HG03558 (cell line): ENCODE measurements around the gene ABCC8.

Experiments
- ATAC-seq: cut with Tn5 transposase; IDR thresholded peaks from one replicate; pipeline ENCODE4 v1.9.1; 2021; ENCODE audit warnings: moderate number of reproducible peaks; ENCODE audit not compliant: unreplicated experiment; ENCODE audit errors: extremely low read depth

Gene ABCC8

DNA sequence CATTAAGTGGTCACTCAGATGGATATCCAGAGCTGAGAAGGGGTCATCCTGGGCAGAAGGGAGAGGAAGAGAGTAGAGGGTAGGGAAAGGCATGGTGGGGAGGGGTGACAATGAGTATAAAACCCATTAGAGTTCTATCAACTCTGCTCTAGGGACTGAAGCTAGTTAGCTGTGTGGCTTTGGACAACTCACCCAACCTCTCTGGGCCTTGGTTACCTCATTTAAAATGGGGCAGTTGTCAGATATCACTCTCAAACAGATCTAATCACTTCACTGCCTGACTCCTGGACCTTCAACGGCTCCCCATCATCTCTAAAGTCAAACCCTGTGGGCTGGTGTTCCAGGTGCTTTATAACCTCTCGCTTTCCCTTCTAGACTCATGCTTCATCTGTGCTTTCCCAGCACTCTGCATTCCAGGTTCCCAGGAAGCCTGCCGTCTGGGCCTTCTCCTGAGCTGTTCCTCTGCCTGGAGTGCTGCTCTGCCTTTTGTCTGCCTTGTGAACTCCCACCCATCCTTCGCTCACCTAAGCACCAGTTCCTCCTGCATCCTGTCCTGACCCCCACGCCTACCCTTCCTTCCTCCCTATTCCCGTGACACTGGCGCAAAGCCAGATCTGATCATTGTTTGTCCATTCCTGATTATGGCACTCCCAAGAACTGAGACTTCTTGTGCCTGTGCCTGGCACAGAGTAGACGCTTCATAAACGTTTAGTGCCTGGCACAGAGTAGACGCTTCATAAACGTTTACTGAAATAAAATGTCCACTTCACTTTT is 65.9 kb downstream of the ABCC8 start:
- ATAC-seq, result no peak

- ATAC-seq, result no peak
These were observed 68.0 kb downstream of the ABCC8 start for GRCh38 chr11:17408641-17409040.

GRCh38 chr11:17408026-17408425 is 68.6 kb downstream of the ABCC8 start:
- no peak for ATAC-seq

DNA sequence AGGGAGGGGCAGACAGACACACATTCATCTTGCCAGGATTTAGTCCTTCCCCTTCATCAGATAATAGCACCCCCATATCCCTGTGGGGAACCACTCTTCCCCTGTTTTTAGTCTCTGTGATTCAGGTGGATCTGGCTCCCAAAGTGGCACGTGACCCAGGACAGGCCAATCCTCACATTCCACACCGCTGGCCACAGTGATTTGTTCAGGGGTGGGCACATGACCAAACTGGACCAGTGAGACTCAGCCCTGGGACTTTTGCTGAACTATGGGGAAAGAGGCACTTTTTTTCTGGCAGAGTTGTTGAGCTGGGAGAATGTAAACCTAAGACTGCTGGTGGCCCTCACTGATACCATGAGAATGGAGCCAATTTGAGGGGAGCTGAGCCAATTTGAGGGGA is 69.1 kb downstream of the ABCC8 start:
- ATAC-seq, result no peak

DNA sequence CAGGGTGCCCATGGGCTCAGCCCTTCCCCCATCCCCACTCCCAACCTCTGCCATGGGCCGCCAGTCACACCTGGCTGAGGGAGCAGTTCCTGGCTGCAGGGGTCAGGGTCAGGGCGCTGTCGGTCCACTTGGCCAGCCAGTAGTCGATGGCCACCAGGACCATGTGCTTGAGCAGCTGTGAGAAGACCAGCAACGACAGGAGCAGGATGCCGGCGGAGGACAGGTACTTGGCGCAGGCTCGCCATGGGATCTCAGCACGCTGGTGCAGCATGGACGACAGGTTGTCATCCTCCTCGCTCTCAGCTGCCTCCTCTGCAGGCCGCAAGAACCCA is 69.9 kb downstream of the ABCC8 start:
- no peak for ATAC-seq

GRCh38 chr11:17406082-17406817 is 70.4 kb downstream of the ABCC8 start:
- ATAC-seq, result no peak

DNA sequence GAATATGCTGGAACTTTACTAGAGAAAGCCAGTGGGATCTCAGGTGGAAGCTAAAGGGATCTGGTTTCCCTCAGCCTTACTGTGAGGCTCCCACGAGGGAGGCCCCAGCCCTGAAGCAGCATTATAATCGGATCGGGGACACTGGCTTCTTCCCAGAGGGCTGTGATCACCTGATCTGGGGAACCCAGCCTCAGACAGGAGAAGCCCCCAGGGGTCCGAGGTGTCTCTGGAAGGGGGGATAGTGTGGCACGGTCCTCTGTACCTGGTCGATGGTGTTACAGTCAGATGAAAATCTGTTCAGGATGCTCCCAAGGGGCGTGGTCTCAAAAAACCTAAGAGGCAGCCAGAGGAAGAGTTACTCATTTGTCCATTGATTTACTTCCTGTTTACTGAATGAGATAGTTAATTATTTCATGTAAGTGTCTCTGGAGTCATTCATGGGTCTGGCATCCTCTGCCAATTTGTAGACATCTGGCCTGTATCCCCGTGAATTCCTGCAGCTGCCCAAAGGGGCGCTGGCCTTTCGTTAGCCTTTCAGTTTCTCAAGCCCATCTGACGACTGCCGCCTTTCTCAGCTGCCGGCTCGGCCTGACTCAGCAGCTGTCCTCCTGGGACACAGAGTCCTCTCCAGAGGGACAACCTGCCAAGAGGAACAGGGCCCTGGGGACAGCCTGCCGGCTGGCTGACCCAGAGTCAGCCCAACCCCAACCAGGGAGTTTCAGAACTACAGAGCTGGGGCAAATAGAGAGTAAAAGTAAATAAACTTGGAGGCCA is 71.2 kb downstream of the ABCC8 start:
- no peak for ATAC-seq

DNA sequence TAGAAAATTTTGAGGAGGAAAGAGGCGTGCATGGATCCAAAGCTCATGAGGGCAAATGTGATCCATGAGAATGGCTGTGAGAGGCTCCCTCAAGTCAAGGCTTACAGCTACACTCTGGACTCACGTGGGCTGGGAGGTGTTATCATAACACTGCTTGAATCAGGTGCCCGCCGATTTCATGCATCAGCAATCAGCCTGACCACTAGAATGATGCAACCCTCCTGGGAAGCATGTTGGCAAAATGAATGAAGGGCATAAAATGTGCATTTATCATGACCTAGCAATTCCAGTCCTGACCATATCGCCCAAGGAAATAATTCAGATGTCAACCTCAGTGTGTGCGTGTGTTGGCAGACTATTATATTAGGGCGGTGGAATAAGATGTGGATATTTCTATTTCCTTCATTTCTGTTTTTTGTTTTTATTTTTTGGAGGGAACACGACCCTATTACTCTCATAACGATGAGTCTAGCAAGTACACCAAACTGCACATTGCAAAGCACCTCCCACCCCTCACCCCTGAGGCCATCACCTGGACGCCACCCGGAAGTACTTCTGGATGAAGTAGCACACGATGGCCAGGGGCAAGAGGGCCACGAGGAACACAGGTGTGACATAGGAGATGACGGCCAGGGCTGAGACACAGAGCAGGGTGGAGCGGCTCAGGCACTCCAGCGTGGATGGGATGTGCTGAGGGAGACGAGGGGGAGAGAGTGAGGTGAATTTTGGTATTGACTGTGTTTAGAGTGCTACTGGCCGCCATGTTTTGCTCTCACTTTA is 72.5 kb downstream of the ABCC8 start:
- ATAC-seq, result no peak

DNA sequence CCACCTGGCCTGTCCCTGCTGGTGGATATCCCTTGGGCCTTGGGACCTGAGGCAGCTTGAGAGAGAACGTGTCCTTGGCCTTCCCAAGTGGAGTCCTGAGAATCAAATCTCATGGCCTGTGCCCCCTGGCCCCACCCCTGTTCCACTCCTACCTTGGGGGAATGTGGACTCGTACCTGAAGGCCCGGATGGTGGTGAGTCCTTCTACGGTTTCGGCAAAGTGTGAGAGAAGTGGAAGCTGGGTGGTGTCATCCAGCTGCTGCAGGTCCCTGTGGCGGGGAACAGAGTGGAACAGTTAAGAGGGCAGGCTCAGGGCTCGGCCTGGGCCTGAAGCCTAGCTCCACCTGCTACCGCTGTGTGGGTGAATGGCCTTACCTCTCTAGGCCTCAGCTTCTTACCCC is 74.2 kb downstream of the ABCC8 start:
- no peak for ATAC-seq

GRCh38 chr11:17401841-17402240 is 74.8 kb downstream of the ABCC8 start:
- ATAC-seq, result no peak

- ATAC-seq, result no peak
These were observed 75.3 kb downstream of the ABCC8 start for GRCh38 chr11:17401316-17401715.

- ATAC-seq, result no peak
These were observed 76.4 kb downstream of the ABCC8 start for GRCh38 chr11:17400048-17400775.

DNA sequence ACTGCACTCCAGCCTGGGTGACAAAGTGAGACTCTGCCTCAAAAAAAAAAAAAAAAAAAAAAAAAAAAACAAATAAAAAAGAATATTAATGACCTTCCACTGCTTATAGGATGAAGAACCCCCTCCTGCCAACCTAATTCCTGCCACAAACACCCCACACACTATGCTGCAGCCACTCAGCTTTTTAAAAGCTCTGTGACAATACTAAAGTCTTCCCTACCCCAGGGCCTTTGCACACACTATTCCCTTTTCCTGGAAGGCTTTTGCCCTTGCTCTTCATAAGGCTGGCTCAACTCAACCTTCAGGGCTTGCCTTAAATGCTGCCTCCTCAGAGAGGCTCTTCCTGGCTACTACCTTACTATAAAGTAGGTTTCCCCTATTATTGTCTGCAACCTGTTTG is 77.4 kb downstream of the ABCC8 start:
- no peak for ATAC-seq

GRCh38 chr11:17397311-17398002 is 79.2 kb downstream of the ABCC8 start:
- ATAC-seq, result no peak

DNA sequence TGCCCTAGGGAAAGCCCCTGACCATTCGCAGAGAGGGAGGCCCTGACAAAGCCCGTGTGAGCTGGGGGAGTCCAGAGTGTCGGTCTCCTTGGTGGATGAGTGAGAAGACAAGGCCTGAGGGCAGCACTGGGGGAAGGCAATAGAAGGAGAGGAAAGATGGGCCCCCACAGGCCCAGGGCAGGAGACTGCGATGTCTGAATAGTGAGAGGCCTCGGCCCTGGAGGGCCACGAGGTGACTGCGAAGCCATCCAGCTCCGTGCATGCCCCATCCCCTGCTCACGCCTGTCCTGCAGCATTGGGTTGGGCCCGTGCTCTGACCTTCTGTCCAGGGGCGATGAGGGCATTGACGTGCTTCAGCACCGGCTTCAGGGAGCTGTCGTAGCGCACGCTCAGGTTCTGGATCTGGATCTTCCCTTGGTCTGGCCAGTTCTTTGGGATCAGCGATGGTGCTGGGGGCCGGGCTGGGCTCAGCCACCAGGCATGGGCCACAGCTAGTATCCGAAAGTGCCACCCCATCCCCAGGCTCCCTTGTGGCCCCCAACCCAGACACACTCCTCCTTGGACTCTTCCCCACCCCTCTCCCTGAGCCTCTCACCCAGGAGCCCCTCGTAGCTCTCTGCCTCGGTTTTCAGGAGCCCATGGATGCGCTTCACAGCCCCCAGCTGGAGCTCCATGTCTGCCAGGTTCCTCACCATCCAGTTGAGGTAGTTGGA is 79.9 kb downstream of the ABCC8 start:
- ATAC-seq, result no peak

- ATAC-seq, result no peak
These were observed 80.7 kb downstream of the ABCC8 start for GRCh38 chr11:17395978-17396377.

- ATAC-seq, result no peak
These were observed 81.1 kb downstream of the ABCC8 start for GRCh38 chr11:17395554-17395961.

- no peak for ATAC-seq
These were observed 81.8 kb downstream of the ABCC8 start for GRCh38 chr11:17394743-17395390.
